GM12801 (cell line): ENCODE results near the gene WDR1.

Experiments used
- TF ChIP-seq, protein P1 (sequence below): IDR thresholded peaks from one replicate; pipeline ENCODE4 v1.5.1; 2011; ENCODE audit warnings: control low read depth; ENCODE audit not compliant: insufficient read length; ENCODE audit errors: extremely low read depth

Gene WDR1

DNA sequence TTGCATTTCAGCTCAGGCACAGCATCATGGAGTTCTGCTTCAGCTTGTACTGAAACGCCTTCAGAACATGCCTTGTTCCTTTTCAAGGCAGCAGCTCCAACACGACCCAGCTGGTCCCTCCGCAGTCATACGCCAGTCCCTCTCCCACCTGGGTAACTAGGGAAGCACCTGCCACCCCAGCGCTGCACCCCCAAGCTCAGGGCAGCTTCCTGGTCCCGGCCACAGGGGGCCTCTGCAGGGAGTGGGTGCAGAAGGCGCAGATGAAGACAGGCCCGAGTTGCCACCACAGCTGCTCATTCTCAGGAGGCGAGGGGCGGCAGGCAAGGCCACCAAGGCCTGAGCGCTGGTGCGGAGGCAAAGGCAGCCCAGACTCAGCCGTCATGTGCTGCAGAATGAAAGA lies 21.8 kb downstream of the WDR1 start:
- TF ChIP-seq, protein P1, sequence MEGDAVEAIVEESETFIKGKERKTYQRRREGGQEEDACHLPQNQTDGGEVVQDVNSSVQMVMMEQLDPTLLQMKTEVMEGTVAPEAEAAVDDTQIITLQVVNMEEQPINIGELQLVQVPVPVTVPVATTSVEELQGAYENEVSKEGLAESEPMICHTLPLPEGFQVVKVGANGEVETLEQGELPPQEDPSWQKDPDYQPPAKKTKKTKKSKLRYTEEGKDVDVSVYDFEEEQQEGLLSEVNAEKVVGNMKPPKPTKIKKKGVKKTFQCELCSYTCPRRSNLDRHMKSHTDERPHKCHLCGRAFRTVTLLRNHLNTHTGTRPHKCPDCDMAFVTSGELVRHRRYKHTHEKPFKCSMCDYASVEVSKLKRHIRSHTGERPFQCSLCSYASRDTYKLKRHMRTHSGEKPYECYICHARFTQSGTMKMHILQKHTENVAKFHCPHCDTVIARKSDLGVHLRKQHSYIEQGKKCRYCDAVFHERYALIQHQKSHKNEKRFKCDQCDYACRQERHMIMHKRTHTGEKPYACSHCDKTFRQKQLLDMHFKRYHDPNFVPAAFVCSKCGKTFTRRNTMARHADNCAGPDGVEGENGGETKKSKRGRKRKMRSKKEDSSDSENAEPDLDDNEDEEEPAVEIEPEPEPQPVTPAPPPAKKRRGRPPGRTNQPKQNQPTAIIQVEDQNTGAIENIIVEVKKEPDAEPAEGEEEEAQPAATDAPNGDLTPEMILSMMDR, result no peak

DNA sequence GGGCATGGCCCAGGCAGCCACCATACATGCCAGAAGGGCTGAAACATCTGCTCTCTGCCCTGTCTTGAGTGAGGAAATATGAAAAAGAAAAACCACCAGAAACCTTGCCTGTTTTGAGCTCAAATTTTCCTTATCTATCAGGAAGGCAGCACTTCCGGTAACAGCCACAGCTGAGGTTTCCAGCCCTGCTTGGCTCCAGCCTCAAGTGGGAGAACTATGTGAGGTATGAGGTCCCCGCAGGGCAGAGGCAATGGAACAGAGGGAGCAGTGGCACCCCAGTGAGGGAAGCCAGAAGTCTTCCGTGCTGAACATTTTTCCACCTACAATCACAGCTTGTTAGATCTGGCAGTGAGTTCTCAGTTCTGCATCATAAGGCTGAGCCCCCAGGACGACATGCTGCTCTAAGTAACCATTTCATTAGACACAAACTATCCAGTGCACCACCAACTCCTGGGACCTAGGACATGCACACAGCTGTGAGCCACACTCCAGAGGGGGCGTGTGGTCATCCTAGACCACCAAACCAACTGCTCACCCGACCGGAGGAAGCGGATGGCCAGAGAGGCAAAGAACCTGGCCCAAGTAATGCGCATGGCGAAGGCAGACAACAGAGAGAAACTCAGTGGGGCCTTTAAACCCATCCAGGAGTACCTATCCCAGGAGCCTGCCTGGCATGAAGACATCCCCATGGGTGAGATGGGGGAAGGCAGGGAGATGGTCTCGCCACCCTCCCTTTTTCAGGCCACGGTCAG lies 22.6 kb downstream of the WDR1 start:
- TF ChIP-seq, protein P1, result no peak

DNA sequence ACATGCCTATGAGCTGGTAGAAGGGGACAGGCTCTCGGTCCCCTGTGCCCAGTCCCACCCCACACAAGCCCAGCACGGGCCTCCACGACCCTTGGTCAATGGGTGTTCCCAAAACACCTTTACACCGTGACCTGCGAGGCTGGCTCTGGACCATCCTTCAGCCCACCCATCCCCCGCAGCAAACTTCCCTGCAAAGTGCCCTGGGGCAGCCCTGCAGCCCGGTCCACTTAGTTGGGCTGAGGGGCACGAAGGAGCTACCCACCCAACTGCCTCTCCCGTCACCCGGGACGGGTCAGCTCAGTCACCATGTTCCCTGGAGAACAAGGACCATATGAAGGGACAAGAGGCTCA lies 23.4 kb downstream of the WDR1 start:
- TF ChIP-seq, protein P1, result no peak

DNA sequence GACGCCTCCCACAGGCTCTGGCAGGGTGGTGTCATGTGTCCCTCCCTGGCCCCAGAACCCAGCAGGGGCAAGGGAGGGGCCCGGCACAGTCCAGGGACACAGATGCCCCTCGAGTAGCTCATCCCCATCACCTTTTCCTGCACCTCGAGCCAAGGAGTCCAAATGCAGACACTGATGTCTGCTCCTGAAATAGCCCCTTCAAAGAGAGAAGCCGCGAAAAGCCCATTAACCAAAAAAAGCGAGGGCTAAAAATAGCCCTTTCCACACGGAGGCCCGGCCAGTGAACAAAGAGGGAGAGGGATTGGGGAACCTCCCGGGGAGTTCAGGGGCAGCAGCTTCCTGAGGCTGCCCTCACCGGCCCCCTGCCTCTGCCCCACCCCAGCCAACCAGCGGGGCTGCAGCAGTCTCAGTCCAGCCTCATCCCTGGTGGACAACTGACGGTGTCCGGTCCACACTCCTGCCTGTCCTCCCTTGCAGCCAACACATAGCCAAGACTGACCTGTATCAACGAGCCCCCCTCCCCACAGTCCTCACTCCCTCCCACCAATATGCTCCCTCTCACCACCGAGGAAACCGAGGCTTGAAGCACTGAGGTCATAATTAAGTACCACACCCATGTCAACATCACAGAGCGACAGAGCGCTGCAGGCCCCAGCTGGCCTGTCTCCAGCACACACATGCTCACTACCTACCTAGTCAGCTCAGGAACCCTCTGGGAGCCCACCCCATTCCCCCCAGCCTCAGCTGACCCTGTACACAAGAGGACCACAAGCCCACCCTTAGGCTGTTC lies 23.9 kb downstream of the WDR1 start:
- TF ChIP-seq, protein P1, result no peak

DNA sequence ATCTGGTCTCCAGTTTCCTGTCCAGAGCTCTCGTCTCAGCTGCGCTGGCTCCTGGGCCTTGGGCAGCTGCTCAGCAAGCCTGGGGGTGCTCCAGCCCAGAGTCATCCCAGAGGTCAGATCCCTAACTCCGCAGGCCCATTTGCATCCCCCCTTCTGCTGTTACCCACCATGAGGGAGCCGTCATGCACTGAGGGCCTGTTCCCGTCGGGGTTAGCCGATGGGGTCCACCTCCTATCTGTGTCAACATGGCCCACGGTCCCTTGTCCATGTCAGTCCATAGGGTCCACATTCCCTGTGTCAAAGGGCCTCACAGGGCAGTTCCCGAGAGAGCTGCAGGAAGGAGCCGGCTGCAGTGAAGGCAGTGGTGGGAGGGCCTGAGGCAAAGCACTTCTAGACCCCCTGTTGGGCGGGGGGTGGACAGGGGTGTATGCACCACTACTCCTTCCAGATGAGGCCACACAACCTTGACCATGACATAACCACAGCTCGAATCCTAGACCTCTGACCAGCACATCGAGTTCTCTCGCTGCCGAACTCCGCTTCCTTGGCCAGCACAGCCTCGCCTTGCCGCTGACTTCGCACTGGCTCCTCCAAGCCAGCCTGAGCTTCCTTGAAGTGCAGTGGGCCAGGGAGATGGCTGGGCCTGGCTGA lies 24.9 kb downstream of the WDR1 start:
- TF ChIP-seq, protein P1, result no peak

DNA sequence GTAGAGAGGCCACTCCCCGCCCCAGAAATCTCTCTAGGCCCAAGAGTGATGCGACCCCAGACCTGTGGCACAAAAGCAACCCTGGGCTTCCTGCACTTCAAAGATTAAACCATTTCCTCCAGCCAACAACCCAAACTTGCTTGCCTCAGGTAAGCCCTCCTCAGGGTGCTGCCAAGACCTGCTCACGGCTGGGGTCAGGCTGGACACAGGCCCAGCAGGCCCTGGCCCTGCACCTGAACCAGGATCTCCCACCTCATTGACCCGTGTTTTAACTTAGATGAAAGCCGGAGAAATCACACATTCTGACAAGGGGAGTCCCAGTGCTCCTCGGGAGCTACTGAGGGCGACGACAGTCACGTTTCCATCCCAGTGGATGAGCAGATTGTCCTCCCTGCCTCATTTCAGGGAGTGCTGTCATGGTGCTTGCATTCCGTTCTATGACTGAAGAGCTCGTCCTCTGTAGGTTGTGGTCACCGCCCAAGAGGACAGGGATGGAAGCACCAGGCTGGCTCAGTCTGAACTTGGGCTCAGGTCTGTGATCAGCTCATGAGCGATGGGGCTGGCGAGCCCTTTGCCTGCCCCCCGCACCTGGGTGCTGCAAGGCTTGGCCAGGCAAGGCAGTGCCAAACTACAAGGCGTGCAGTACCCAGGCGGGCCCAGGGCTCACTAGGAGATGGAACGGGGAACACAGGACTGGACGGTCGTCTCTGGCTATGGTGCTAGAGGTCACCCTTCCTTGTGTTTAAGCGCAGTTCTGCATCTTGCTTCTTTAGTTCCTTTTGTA lies 25.9 kb downstream of the WDR1 start:
- TF ChIP-seq, protein P1, result no peak

DNA sequence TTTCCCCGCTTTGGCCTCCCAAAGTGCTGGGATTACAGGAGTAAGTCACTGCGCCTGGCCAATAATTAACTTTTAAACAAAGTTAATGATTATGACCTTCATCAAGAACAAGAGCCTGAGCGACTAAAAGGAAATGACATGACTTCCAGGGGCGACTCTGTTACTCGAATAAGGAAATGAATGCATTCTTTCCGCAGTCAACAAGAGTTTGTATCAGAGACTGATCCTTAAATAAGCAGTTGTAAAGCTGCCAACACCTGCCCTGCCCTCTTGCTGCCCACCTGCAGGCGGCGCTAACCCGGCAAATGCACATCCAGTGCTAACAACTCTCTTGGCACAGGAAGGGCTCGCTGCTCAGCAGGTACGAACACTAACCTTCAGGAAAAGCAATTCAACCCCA lies 27.3 kb downstream of the WDR1 start:
- TF ChIP-seq, protein P1, result no peak
